HepG2 (cell line): ENCODE measurements around the gene MBTPS1. TPM values are rescaled to one million over a fixed set of nuclear protein-coding genes. Genes with fewer than 3 reads are reported as not detected.
A peak's percentile ranks its signal among the peaks of the same experiment; 100 is the strongest.

Experiments used
- ARID4A ChIP-seq: sonication (generic); formaldehyde crosslinking; IDR thresholded peaks from 2 replicates; pipeline ENCODE4 v1.5.0; 2020; ENCODE audit warnings: mild to moderate bottlenecking, missing genetic modification reagents, borderline replicate concordance
- FOXM1 ChIP-seq: sonication (generic); formaldehyde crosslinking; IDR thresholded peaks from 2 replicates; pipeline ENCODE4 v1.5.0; 2020; ENCODE audit warnings: missing genetic modification reagents
- HIVEP1 ChIP-seq: sonication (generic); formaldehyde crosslinking; IDR thresholded peaks from 2 replicates; pipeline ENCODE4 v1.4.0; 2020; ENCODE audit warnings: mild to moderate bottlenecking, missing genetic modification reagents
- HOXA3 ChIP-seq: sonication (generic); formaldehyde crosslinking; IDR thresholded peaks from 2 replicates; pipeline ENCODE4 v1.5.0; 2020; ENCODE audit warnings: missing genetic modification reagents
- JDP2 ChIP-seq: sonication (generic); formaldehyde crosslinking; IDR thresholded peaks from 2 replicates; pipeline ENCODE4 v1.8.1; 2022; ENCODE audit warnings: missing genetic modification reagents, borderline replicate concordance
- KAT7 ChIP-seq: IDR thresholded peaks from 2 replicates; pipeline ENCODE4 v1.6.1; 2018; ENCODE audit warnings: borderline replicate concordance, missing compliant biosample characterization
- NCOA5 ChIP-seq: sonication (generic); formaldehyde crosslinking; IDR thresholded peaks from 2 replicates; pipeline ENCODE4 v1.4.0; 2020; ENCODE audit warnings: missing genetic modification reagents
- NFKBIZ ChIP-seq: IDR thresholded peaks from 2 replicates; pipeline ENCODE4 v1.6.1; 2018; ENCODE audit warnings: missing genetic modification reagents, missing compliant biosample characterization
- NFRKB ChIP-seq: fragments of 450-650 bp; IDR thresholded peaks from 2 replicates; pipeline ENCODE4 v1.6.1; 2017
- PHF8 ChIP-seq: sonication (generic); formaldehyde crosslinking; IDR thresholded peaks from 2 replicates; pipeline ENCODE4 v1.5.0; 2020; ENCODE audit warnings: missing genetic modification reagents
- POLR2AphosphoS5 ChIP-seq: IDR thresholded peaks from 2 replicates; pipeline ENCODE4 v1.6.1; 2012; ENCODE audit warnings: low read depth, low read length
- STAT5B ChIP-seq: sonication (generic); formaldehyde crosslinking; IDR thresholded peaks from 2 replicates; pipeline ENCODE4 v1.4.0; 2020; ENCODE audit warnings: missing genetic modification reagents
- TAF1 ChIP-seq: sonication (generic); formaldehyde crosslinking; IDR thresholded peaks from 2 replicates; pipeline ENCODE4 v1.4.0; 2020; ENCODE audit warnings: missing genetic modification reagents
- TBX2 ChIP-seq: sonication (generic); formaldehyde crosslinking; IDR thresholded peaks from 2 replicates; pipeline ENCODE4 v1.5.0; 2020; ENCODE audit warnings: missing genetic modification reagents, mild to moderate bottlenecking, borderline replicate concordance
- ZC3H4 ChIP-seq: sonication (generic); formaldehyde crosslinking; IDR thresholded peaks from 2 replicates; pipeline ENCODE4 v1.4.0; 2020; ENCODE audit warnings: missing genetic modification reagents, borderline replicate concordance
- ZNF224 ChIP-seq: sonication (generic); formaldehyde crosslinking; IDR thresholded peaks from 2 replicates; pipeline ENCODE4 v1.5.0; 2020; ENCODE audit warnings: mild to moderate bottlenecking, missing genetic modification reagents
- ZNF503 ChIP-seq: sonication (generic); formaldehyde crosslinking; IDR thresholded peaks from 2 replicates; pipeline ENCODE4 v1.4.0; 2020; ENCODE audit warnings: missing genetic modification reagents
- ZNF512 ChIP-seq: sonication (generic); formaldehyde crosslinking; IDR thresholded peaks from 2 replicates; pipeline ENCODE4 v1.4.0; 2020; ENCODE audit warnings: mild to moderate bottlenecking, missing genetic modification reagents
- ZNF564 ChIP-seq: sonication (generic); formaldehyde crosslinking; IDR thresholded peaks from 2 replicates; pipeline ENCODE4 v1.8.1; 2023; ENCODE audit warnings: mild to moderate bottlenecking, missing genetic modification reagents
- ZNF614 ChIP-seq: IDR thresholded peaks from 2 replicates; pipeline ENCODE4 v1.6.1; 2018; ENCODE audit warnings: missing biosample characterization, missing genetic modification reagents, inconsistent platforms, borderline replicate concordance
- ZNF768 ChIP-seq: sonication (generic); formaldehyde crosslinking; IDR thresholded peaks from 2 replicates; pipeline ENCODE4 v1.4.0; 2020; ENCODE audit warnings: missing genetic modification reagents
- polyA plus RNA-seq, 8 experiments: library from polyadenylated mRNA; depleted of rRNA in 3 of 8; stranded (reverse) in 7 of 8; unstranded in 1 of 8; fragments of >200 nt; fragmentation: Illumina TruSeq in 4 of 8; extraction: Trizol in 4 of 8; gene quantifications; 2 replicates each; pipeline versions ENCODE4 v1.2.1 to v1.2.3, GENCODE V29; 2011 to 2016; ENCODE audit warnings: low read depth in 4 of 8, missing spikeins in 1 of 8, mixed read lengths in 1 of 8; ENCODE audit not compliant: insufficient read depth in 1 of 8
- total RNA-seq, 5 experiments: library from RNA; depleted of rRNA; stranded (reverse); fragments of >200 nt; fragmentation: Illumina TruSeq; extraction: Trizol; gene quantifications; 2 replicates each; pipeline ENCODE4 v1.2.3, GENCODE V29; 2016; ENCODE audit warnings: low read depth in 1 of 5

The MBTPS1 gene
- total and polyA plus RNA-seq, 2 of the 13 experiments (the other 11 are each of a cell fraction or from before 2014, with no cell fraction given), result 56.7 to 91.3 TPM

- TF ChIP-seq ZNF224 (CRISPR knock-in tag) (0 out of 2 replicates have a peak, but pooled peaks have one; percentile 27), ARID4A (peak; percentile 93), TBX2 (CRISPR knock-in tag) (peak; percentile 74), ZNF614 (peak; percentile 79; the same call in 1 of the 2 replicates), PHF8 (CRISPR knock-in tag) (peak; percentile 92), POLR2AphosphoS5 (peak; percentile 85), ZNF503 (CRISPR knock-in tag) (no peak), STAT5B (CRISPR knock-in tag) (peak; percentile 21; the same call in 1 of the 2 replicates), ZNF512 (0 out of 2 replicates have a peak, but pooled peaks have one; percentile 72), NFRKB (no peak), ZNF768 (CRISPR knock-in tag) (peak; percentile 78; the same call in 1 of the 2 replicates), HIVEP1 (CRISPR knock-in tag) (peak; percentile 85), NCOA5 (CRISPR knock-in tag) (0 out of 2 replicates have a peak, but pooled peaks have one; percentile 42), NFKBIZ (CRISPR knock-in tag) (no peak; the same call in 1 of the 2 replicates), FOXM1 (CRISPR knock-in tag) (no peak), KAT7 (CRISPR knock-in tag) (peak; percentile 93), ZNF564 (peak; percentile 79; the same call in 1 of the 2 replicates), TAF1 (peak; percentile 75), JDP2 (CRISPR knock-in tag) (no peak), ZC3H4 (CRISPR knock-in tag) (0 out of 2 replicates have a peak, but pooled peaks have one; percentile 38), HOXA3 (CRISPR knock-in tag) (peak; percentile 79)
Observed at GRCh38 chr16:84116720-84117493, at the start of gene MBTPS1 (continued).
